Measurements from ENCODE around the gene SELL.
"Not testable (repeated sequence)": the region's sequence is repeated elsewhere in the genome, so short reads cannot be mapped to it uniquely, and the experiment has no call there.

The SELL gene

DNA sequence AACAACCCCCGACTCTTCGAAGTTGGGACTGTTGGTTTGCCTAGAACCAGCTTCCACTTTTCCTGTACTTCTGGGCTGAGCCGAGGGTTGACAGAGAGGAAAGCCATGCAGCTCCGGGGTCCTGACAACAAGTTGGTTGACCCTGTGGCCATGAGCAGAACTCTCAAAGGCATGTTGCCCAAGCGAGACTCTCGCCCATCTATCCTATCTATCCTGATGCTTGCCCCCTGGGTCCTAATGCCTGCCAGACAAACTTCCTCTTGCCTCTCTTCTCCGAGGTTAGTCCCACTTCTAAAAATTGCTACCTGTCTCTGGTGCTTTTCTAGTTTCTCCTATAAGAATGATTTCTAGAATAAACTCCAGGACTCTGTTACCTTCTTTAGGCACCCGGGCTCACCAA is 48.7 kb downstream of the SELL start:
- DNase-seq: not testable (repeated sequence)

DNA sequence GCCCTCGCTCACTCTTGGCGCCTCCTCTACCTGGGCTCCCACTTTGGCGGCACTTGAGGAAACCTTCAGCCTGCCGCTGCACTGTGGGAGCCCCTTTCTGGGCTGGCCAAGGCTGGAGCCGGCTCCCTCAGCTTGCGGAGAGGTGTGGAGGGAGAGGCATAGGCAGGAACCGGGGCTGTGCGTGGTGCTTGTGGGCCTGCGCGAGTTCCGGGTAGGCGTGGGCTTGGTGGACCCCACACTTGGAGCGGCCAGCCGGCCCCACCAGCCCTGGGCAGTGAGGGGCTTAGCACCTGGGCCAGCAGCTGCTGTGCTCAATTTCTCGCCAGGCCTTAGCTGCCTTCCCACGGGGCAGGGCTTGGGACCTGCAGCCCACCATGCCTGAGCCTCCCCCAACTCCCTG is 50.4 kb downstream of the SELL start:
- not testable (repeated sequence) for DNase-seq

- DNase-seq: not testable (repeated sequence)
Measured at GRCh38 chr1:169658777-169659176, 52.6 kb downstream of the SELL start.

GRCh38 chr1:169653873-169654272 is 57.5 kb downstream of the SELL start:
- no peak for DNase-seq

DNA sequence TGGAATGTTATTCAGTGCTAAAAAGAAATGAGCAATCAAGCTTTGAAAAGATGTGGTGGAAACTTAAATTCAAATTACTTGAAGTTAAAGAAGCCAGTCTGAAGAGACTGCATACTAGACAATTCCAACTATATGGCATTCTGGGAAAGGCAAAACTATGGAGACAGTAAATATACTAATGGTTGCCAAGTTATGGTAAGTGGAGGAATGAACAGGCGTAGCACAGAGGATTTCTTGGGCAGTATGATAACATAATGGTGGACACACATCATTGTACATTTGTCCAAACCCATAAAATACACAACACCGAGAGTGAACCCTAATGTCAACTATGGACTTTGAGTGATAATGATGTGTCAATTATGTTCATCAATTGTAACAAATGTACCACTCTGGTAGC is 60.4 kb downstream of the SELL start:
- no peak for DNase-seq

GRCh38 chr1:169650551-169650950 is 60.9 kb downstream of the SELL start:
- no peak for DNase-seq

DNA sequence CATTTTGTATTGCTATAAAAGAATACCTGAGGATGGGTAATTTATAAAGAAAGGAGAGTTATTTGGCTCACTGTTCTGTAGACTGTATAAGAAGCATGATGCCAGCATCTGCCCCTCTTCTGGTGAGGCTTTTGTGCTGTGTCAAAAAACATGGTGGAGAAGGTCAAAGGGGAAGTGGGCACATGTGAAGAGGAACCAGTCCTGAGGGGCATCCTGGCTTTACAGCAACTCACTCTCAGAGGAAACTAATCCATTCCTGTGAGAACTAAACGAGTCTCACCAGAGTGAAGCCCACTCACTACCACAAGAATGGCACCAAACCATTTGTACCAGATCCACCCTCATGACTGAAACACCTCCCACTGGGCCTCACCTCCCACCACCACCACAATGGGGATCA is 62.7 kb downstream of the SELL start:
- no peak for DNase-seq

DNA sequence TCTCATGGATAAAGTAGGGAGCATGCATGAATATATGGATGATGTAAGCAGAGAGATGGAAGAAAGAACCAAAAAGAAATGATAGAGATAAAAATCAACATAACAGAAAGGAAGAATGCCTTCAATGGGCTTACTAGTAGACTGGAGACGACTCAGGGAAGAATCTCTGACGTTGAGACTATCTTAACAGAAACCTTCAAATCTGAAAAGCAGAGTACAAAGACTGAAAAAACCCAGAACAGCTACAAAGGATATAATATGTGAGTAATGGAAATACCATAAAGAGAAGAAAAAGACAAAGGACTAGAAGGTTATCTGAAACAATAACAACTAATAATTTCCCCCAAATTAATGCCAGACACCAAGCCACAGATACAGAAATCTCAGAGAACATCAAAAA is 63.2 kb downstream of the SELL start:
- DNase-seq: no peak

- DNase-seq: no peak
Measured at GRCh38 chr1:169647512-169647911, 63.9 kb downstream of the SELL start.

DNA sequence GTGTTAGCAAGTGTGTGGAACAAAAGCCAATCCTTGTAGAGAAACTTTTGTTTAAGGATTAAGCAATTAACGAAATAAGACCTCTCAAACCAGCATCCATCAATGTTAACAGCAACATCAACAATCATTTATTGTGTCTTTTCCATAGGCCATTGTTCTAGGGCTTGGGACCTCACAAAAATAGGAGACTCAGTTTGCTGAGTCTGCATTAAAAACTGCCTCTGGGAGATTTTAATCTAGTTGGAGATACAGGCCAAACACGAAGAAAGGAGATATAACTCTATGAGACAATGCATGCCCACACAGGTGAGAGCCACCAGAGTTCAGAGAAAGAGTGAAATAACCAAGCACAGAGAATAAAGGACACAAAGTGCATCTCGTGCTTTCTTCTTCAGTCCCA is 67.1 kb downstream of the SELL start:
- DNase-seq: no peak
